ENCODE results near the gene EML1. TPM values are rescaled to one million over a fixed set of nuclear protein-coding genes. Genes with fewer than 3 reads are reported as not detected.

The EML1 gene
- total and polyA plus RNA-seq, 3 experiments from 2014 or later, result 1.3 to 1.7 TPM; not detected in 1

GRCh38 chr14:99904506-99904905, 111.3 kb downstream of the EML1 start:
- H3K36me3 Mint-ChIP-seq, result peaks cover 0 to 4% (median 0%) of the 10 kb centered on the region in 3 donors
- H3K4me1 ChIP-seq (ENCODE audit: insufficient read depth, low read length), result no peaks in the 10 kb centered on the region
- H3K4me1 Mint-ChIP-seq, result no peaks in the 10 kb centered on the region
- POLR2A ChIA-PET, result no interaction called here
- peaks cover 4 to 22% of the 10 kb centered on the region in 2 donors for H3K27me3 Mint-ChIP-seq
- no peak overlapping the region for H3K4me3 ChIP-seq (ENCODE audit: low read length)
- no peaks in the 10 kb centered on the region for H3K36me3 ChIP-seq (ENCODE audit: insufficient read depth, low read length)
- H3K27ac Mint-ChIP-seq, result no peak overlapping the region
- H3K27ac ChIP-seq (ENCODE audit: low read depth, low read length), result no peak overlapping the region
- DNase-seq, result no peak
- H3K4me3 Mint-ChIP-seq, result no peak overlapping the region
- H3K27me3 ChIP-seq (ENCODE audit: insufficient read depth, low read length, poor library complexity, severe bottlenecking), result no peaks in the 10 kb centered on the region
- CTCF ChIA-PET, result no interaction called here
- H3K9me3 Mint-ChIP-seq, result peaks cover 0 to 4% (median 0%) of the 10 kb centered on the region in 5 donors
- no peaks in the 10 kb centered on the region for H3K9me3 ChIP-seq (ENCODE audit: low read length)

GRCh38 chr14:99905121-99905520, 111.9 kb downstream of the EML1 start:
- no peak overlapping the region for H3K4me3 Mint-ChIP-seq
- H3K27ac Mint-ChIP-seq, result no peak overlapping the region
- Histone ChIP-seq H3K27me3 (ENCODE audit: insufficient read depth, low read length, poor library complexity, severe bottlenecking) (no peaks in the 10 kb centered on the region), H3K4me3 (ENCODE audit: low read length) (no peak overlapping the region), H3K9me3 (ENCODE audit: low read length) (no peaks in the 10 kb centered on the region), H3K36me3 (ENCODE audit: insufficient read depth, low read length) (no peaks in the 10 kb centered on the region), H3K27ac (ENCODE audit: low read depth, low read length) (no peak overlapping the region), H3K4me1 (ENCODE audit: insufficient read depth, low read length) (no peaks in the 10 kb centered on the region)
- no peaks in the 10 kb centered on the region for H3K4me1 Mint-ChIP-seq
- H3K9me3 Mint-ChIP-seq, result peaks cover 0 to 4% (median 0%) of the 10 kb centered on the region in 5 donors
- DNase-seq, result no peak
- ChIA-PET POLR2A (no interaction called here), CTCF (no interaction called here)
- H3K36me3 Mint-ChIP-seq, result peaks cover 0 to 4% (median 0%) of the 10 kb centered on the region in 3 donors
- peaks cover 4 to 27% of the 10 kb centered on the region in 2 donors for H3K27me3 Mint-ChIP-seq

DNA sequence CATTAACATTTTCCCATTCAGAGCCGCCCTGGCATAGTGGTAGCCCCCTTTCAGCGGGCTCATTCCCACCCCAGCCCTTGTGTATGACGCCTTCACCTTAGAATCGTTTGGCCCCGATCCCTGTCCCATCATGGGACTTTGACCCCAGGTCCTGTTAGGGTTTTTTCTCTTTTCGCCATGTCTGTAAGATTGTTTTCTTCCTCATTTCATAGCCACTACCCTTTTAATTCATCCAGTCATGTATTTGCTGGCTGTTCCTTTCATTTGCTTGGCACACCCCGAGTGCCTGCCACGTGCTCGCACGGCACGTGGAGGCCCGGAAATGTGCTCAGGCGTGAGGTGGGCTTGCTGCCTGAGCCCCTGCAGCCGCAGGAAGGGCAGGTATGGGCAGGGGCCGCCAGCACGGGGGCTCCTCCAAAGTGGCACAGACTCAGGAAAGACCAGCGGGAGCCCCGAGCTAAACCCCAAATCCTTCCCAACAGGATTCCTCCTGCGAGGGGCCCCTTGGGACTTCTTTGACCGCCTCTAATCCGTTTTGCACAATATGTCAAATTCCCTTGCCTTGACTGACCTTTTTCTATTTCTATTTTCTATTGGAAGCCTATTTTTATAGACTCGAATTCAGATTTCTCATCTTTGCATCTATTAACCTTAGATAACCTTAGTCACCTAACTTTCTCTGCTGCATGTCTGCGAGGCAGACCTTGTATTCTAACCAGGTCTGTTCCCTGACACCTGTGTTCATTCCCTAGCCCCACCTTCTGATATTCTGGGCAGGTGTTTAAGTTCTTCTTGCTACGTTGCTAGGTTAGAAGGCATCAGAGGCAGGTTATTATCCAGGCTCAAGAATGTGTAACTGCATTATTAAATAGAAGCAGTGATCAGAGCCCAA, 114.8 kb downstream of the EML1 start:
- Histone ChIP-seq H3K4me3 (ENCODE audit: low read length) (no peak overlapping the region), H3K36me3 (ENCODE audit: insufficient read depth, low read length) (no peaks in the 10 kb centered on the region), H3K27ac (ENCODE audit: low read depth, low read length) (no peak overlapping the region), H3K4me1 (ENCODE audit: insufficient read depth, low read length) (no peaks in the 10 kb centered on the region), H3K27me3 (ENCODE audit: insufficient read depth, low read length, poor library complexity, severe bottlenecking) (peaks cover 8% of the 10 kb centered on the region), H3K9me3 (ENCODE audit: low read length) (no peaks in the 10 kb centered on the region)
- no peaks in the 10 kb centered on the region for H3K4me1 Mint-ChIP-seq
- DNase-seq, result no peak
- no peak overlapping the region for H3K27ac Mint-ChIP-seq
- no peak overlapping the region for H3K4me3 Mint-ChIP-seq
- H3K9me3 Mint-ChIP-seq, result peaks cover 0 to 4% (median 0%) of the 10 kb centered on the region in 5 donors
- CTCF ChIA-PET, result no interaction called here
- H3K36me3 Mint-ChIP-seq, result no peaks in the 10 kb centered on the region
- POLR2A ChIA-PET, result no interaction called here
- peaks cover 6 to 32% of the 10 kb centered on the region in 2 donors for H3K27me3 Mint-ChIP-seq

GRCh38 chr14:99908653-99909250, 115.5 kb downstream of the EML1 start:
- no peaks in the 10 kb centered on the region for H3K36me3 ChIP-seq (ENCODE audit: insufficient read depth, low read length)
- DNase-seq, result no peak
- H3K27me3 ChIP-seq (ENCODE audit: insufficient read depth, low read length, poor library complexity, severe bottlenecking), result peaks cover 8% of the 10 kb centered on the region
- Mint-ChIP-seq H3K27me3 (peaks cover 6 to 32% of the 10 kb centered on the region in 2 donors), H3K36me3 (no peaks in the 10 kb centered on the region), H3K4me1 (no peaks in the 10 kb centered on the region), H3K9me3 (no peaks in the 10 kb centered on the region), H3K27ac (no peak overlapping the region), H3K4me3 (no peak overlapping the region)
- no peaks in the 10 kb centered on the region for H3K9me3 ChIP-seq (ENCODE audit: low read length)
- H3K4me3 ChIP-seq (ENCODE audit: low read length), result no peak overlapping the region
- H3K4me1 ChIP-seq (ENCODE audit: insufficient read depth, low read length), result no peaks in the 10 kb centered on the region
- ChIA-PET CTCF (no interaction called here), POLR2A (no interaction called here)
- H3K27ac ChIP-seq (ENCODE audit: low read depth, low read length), result no peak overlapping the region

GRCh38 chr14:99909513-99910064, 116.4 kb downstream of the EML1 start:
- no peak overlapping the region for H3K4me3 Mint-ChIP-seq
- no peaks in the 10 kb centered on the region for H3K36me3 Mint-ChIP-seq
- no peak overlapping the region for H3K27ac ChIP-seq (ENCODE audit: low read depth, low read length)
- ChIA-PET CTCF (no interaction called here), POLR2A (no interaction called here)
- no peaks in the 10 kb centered on the region for H3K4me1 Mint-ChIP-seq
- DNase-seq, result no peak
- H3K9me3 Mint-ChIP-seq, result no peaks in the 10 kb centered on the region
- H3K4me3 ChIP-seq (ENCODE audit: low read length), result no peak overlapping the region
- no peaks in the 10 kb centered on the region for H3K36me3 ChIP-seq (ENCODE audit: insufficient read depth, low read length)
- no peaks in the 10 kb centered on the region for H3K9me3 ChIP-seq (ENCODE audit: low read length)
- no peaks in the 10 kb centered on the region for H3K4me1 ChIP-seq (ENCODE audit: insufficient read depth, low read length)
- H3K27me3 Mint-ChIP-seq, result peaks cover 6 to 31% of the 10 kb centered on the region in 2 donors
- peaks cover 8% of the 10 kb centered on the region for H3K27me3 ChIP-seq (ENCODE audit: insufficient read depth, low read length, poor library complexity, severe bottlenecking)
- H3K27ac Mint-ChIP-seq, result no peak overlapping the region

DNA sequence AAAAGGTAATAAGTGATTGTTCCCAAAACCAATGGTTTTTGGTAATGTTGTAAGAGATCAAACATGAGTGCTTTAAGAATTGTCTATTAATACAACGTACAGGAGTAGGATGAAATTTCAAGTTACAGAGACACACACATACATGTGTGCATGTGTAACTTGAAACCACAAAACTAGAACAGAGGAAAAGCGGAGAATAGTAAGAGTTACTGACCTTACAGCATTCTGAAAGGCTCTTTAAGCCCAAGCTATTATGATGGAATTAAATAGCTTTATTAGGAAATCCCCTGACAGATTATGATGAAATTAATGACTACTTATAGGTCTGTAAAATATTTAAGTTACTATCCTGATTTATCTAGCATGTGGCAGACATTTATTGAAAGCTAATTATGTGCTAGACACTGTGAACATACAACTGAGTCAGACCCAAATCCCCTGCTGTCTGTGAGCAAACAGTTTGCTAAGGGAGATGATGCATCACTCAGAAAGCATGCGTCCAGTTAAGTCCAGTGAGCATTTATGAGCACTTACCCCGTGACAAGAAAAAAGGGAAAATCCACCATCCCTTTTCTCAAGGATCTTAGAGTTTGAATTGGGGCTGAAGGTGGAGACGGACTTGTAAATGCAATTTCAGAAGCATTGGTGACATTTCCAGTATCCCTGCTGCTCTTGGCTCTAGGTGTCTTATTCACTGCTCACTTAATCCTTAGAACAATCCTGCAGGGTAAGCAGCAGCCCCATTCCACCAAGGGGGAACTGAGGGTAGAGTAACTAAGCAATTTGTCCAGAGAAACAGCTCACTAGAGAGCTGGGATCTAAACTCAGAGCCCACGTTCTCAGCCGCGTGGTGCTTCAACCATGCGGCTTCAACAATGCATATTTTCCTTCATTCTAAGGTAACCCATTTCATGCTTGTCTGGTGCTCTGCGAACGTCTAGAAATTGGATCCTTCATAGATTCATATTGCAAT, 117.4 kb downstream of the EML1 start:
- Mint-ChIP-seq H3K36me3 (no peaks in the 10 kb centered on the region), H3K4me1 (no peaks in the 10 kb centered on the region), H3K27me3 (peaks cover 6 to 26% of the 10 kb centered on the region in 2 donors), H3K9me3 (no peaks in the 10 kb centered on the region), H3K4me3 (no peak overlapping the region), H3K27ac (no peak overlapping the region)
- Histone ChIP-seq H3K36me3 (ENCODE audit: insufficient read depth, low read length) (no peaks in the 10 kb centered on the region), H3K27ac (ENCODE audit: low read depth, low read length) (no peak overlapping the region), H3K4me1 (ENCODE audit: insufficient read depth, low read length) (no peaks in the 10 kb centered on the region), H3K27me3 (ENCODE audit: insufficient read depth, low read length, poor library complexity, severe bottlenecking) (peaks cover 8% of the 10 kb centered on the region), H3K4me3 (ENCODE audit: low read length) (no peak overlapping the region), H3K9me3 (ENCODE audit: low read length) (no peaks in the 10 kb centered on the region)
- ChIA-PET CTCF (no interaction called here), POLR2A (no interaction called here)
- DNase-seq, result no peak

DNA sequence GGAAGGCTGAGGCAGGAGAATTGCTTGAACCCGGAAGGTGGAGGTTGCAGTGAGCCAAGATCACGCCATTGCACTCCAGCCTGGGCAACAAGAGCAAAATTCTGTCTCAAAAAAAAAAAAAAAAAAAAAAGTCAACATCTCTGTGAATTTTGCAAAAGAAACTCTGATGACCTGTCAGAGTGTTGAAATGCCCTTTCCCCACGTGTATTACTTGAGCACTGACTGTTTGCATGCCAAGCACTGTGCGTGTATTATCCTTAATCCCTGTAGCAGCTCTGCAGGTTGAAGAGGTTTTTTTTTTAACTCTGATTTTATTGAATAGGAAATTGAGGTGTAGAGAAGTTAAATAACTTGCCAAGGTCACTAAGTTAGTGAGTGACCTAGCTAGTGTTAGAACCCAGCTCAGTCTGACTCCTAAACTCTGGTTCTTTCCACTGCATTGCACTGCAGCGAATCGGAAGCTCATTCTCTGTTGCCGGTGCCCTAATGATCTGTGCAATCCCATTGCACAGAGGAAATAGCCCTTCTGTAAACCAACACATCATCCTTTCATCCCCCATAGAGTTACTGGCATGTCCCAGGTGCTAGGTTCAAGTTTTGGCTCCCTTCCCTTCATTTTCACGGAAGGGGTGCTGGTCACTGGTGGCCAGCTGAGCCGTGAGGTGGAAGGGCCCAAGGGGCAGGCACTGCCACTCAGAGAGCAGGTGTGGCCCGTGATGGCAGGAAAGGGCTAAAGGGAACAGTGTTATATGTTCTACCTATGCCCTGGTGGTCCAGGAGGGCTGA, 122.3 kb downstream of the EML1 start:
- no peak for DNase-seq
- Mint-ChIP-seq H3K27me3 (peaks cover 6 to 11% of the 10 kb centered on the region in 2 donors), H3K9me3 (no peaks in the 10 kb centered on the region), H3K27ac (no peak overlapping the region), H3K36me3 (no peaks in the 10 kb centered on the region), H3K4me1 (no peaks in the 10 kb centered on the region), H3K4me3 (no peak overlapping the region)
- H3K36me3 ChIP-seq (ENCODE audit: insufficient read depth, low read length), result no peaks in the 10 kb centered on the region
- no peak overlapping the region for H3K27ac ChIP-seq (ENCODE audit: low read depth, low read length)
- ChIA-PET CTCF (interaction anchor here (0.7 kb wide), 1 partner anchor 18 kb away, joined by 3 read pairs; no protein-coding TSS in a partner anchor), POLR2A (no interaction called here)
- H3K4me1 ChIP-seq (ENCODE audit: insufficient read depth, low read length), result no peaks in the 10 kb centered on the region
- no peak overlapping the region for H3K4me3 ChIP-seq (ENCODE audit: low read length)
- peaks cover 8% of the 10 kb centered on the region for H3K27me3 ChIP-seq (ENCODE audit: insufficient read depth, low read length, poor library complexity, severe bottlenecking)
- no peaks in the 10 kb centered on the region for H3K9me3 ChIP-seq (ENCODE audit: low read length)
